GM21381 (cell line): ENCODE data around the gene EPHB6.

Source experiments
- ATAC-seq: cut with Tn5 transposase; IDR thresholded peaks from one replicate; pipeline ENCODE4 v1.9.1; 2021; ENCODE audit warnings: mild to moderate bottlenecking, moderate library complexity; ENCODE audit not compliant: unreplicated experiment

Gene EPHB6

GRCh38 chr7:142916508-142916907 lies 61.6 kb downstream of the EPHB6 start:
- ATAC-seq = no peak

GRCh38 chr7:142917447-142917846 lies 62.6 kb downstream of the EPHB6 start:
- no peak for ATAC-seq

GRCh38 chr7:142918901-142919300 lies 64.0 kb downstream of the EPHB6 start:
- ATAC-seq = no peak

DNA sequence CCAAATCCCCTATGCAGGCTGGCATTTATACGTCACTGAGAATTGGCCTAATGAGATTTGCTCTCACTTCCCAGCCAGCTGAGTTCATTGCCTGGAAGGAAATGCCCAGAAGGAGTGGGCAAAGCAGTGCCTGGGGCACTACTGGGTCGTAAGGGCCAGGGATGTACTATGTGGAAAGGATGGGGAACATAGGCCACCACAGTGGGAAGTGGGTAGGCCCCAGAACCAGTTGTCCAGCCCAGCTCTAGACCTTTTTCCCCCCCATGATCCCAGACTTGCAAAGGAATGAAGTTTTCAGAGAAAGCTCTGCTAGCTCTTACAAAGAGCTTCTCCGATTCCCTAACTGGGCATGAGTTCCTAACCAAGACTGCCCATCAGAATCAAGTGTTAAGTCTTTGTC lies 64.8 kb downstream of the EPHB6 start:
- ATAC-seq = no peak
